ENCODE results near the gene ARPC1B.

- TF ChIP-seq CTCF (IDR thresholded peaks at IDR 0.05) (no peak), POLR2AphosphoS5 (IDR thresholded peaks at IDR 0.05) (peak; percentile 6)
These were observed 4.6 kb downstream of the ARPC1B start for GRCh38 chr7:99379043-99379577.

All from prostate gland (tissue), 2 donors.